HL-60 (cell line): ENCODE results near the gene SNX18.
"Not testable (repeated sequence)": the region's sequence is repeated elsewhere in the genome, so short reads cannot be mapped to it uniquely, and the experiment has no call there.

Source experiments
- DNase-seq, 2 experiments: peaks; one replicate each; pipeline ENCODE4 v3.0.0-alpha.2; 2010 to 2020; ENCODE audit warnings: low read depth in 1 of 2, low spot score in 1 of 2
- H3K27ac ChIP-seq: fragments of 250-450 bp; sonication (Bioruptor Pico); replicated peaks from 2 replicates; pipeline ENCODE4 v1.5.1; 2020; ENCODE audit warnings: mild to moderate bottlenecking, moderate library complexity
- H3K27me3 ChIP-seq: fragments of 250-450 bp; sonication (Bioruptor Pico); 2 replicates; pipeline ENCODE4 v1.5.1; 2021; ENCODE audit warnings: mild to moderate bottlenecking, moderate library complexity; ENCODE audit not compliant: insufficient read depth, poor library complexity, severe bottlenecking
- H3K4me3 ChIP-seq: replicated peaks from 2 replicates; pipeline ENCODE4 v1.5.1; 2011; ENCODE audit warnings: mild to moderate bottlenecking, control low read depth, low read length; ENCODE audit not compliant: insufficient read depth
- GABPA ChIP-seq: IDR thresholded peaks from 2 replicates; pipeline ENCODE4 v1.6.1; 2012; ENCODE audit warnings: low read depth
- POLR2AphosphoS5 ChIP-seq: IDR thresholded peaks from 2 replicates; pipeline ENCODE4 v1.6.1; 2012; ENCODE audit warnings: low read depth
- REST ChIP-seq: IDR thresholded peaks from 2 replicates; pipeline ENCODE4 v1.6.1; 2012; ENCODE audit warnings: low read depth; ENCODE audit not compliant: insufficient replicate concordance
- SPI1 ChIP-seq: IDR thresholded peaks from 2 replicates; pipeline ENCODE4 v1.6.1; 2012; ENCODE audit warnings: low read depth, mild to moderate bottlenecking, borderline replicate concordance
- TF ChIP-seq, protein P1 (sequence below): IDR thresholded peaks from one replicate; pipeline ENCODE4 v1.5.1; 2011; ENCODE audit warnings: low read length, control low read depth, inconsistent platforms; ENCODE audit not compliant: insufficient read depth

Gene SNX18

GRCh38 chr5:54533541-54534190, 16.1 kb downstream of the SNX18 start:
- Histone ChIP-seq H3K27me3 (no peaks in the 10 kb centered on the region), H3K27ac (no peak overlapping the region), H3K4me3 (no peak overlapping the region)
- no peak for DNase-seq
- no peak for TF ChIP-seq GABPA
- TF ChIP-seq, protein P1, sequence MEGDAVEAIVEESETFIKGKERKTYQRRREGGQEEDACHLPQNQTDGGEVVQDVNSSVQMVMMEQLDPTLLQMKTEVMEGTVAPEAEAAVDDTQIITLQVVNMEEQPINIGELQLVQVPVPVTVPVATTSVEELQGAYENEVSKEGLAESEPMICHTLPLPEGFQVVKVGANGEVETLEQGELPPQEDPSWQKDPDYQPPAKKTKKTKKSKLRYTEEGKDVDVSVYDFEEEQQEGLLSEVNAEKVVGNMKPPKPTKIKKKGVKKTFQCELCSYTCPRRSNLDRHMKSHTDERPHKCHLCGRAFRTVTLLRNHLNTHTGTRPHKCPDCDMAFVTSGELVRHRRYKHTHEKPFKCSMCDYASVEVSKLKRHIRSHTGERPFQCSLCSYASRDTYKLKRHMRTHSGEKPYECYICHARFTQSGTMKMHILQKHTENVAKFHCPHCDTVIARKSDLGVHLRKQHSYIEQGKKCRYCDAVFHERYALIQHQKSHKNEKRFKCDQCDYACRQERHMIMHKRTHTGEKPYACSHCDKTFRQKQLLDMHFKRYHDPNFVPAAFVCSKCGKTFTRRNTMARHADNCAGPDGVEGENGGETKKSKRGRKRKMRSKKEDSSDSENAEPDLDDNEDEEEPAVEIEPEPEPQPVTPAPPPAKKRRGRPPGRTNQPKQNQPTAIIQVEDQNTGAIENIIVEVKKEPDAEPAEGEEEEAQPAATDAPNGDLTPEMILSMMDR: no peak
- no peak for TF ChIP-seq REST

DNA sequence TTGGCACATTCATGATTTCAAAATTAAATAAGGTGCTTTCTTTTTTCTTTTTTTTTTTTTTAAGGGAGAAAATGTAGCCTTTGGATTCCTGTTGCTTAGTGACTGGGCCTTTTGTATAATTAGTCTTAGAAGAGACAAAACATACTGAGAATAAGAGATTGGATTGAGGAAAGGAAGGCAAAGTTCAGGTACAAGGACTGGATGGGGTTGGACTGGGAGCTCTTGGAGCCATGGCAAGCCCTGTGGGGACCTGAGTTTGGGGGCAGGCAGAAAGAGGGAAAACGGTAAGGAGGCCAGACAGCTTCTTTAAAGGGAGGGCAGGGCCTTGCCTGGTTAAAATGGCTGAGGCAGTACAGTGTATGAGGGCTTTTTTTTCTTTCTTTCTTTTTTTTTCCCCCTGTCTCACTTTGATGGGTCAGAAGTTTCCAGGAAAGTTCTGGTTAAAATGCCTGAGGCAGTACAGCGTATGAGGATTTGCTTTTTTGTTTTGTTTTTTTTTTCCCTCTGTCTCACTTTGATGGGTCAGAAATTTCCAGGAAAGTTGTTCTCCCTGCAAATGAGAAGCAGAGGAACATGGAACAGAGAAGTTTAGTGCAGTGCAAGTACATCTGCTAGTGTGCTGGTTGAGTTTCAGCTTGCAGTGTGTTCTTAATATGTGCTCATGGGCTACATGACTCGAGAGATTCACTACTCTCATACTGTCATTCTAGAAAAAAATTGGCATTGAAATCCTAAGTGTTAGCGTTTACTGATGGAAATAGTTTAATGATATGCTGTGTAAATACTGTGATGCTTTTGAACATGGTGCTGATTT, 16.8 kb downstream of the SNX18 start:
- no peak overlapping the region for H3K4me3 ChIP-seq
- no peak for DNase-seq
- TF ChIP-seq GABPA: no peak
- no peak for TF ChIP-seq SPI1
- TF ChIP-seq POLR2AphosphoS5: no peak
- TF ChIP-seq REST: no peak
- no peaks in the 10 kb centered on the region for H3K27me3 ChIP-seq
- no peak overlapping the region for H3K27ac ChIP-seq

GRCh38 chr5:54535149-54535844, 17.7 kb downstream of the SNX18 start:
- no peak overlapping the region for H3K27ac ChIP-seq
- no peak for DNase-seq
- TF ChIP-seq, protein P1: no peak
- TF ChIP-seq GABPA: no peak
- H3K27me3 ChIP-seq: no peaks in the 10 kb centered on the region
- no peak overlapping the region for H3K4me3 ChIP-seq

DNA sequence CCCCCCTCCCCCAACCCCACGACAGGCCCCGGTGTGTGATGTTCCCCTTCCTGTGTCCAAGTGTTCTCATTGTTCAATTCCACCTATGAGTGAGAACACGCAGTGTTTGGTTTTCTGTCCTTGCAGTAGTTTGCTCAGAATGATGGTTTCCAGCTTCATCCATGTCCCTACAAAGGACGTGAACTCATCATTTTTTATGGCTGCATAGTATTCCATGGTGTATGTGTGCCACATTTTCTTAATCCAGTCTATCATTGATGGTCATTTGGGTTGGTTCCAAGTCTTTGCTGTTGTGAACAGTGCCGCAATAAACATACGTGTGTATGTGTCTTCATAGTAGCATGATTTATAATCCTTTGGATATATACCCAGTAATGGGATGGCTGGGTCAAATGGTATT, 18.8 kb downstream of the SNX18 start:
- not testable (repeated sequence) for DNase-seq, H3K27ac ChIP-seq, H3K27me3 ChIP-seq, H3K4me3 ChIP-seq

DNA sequence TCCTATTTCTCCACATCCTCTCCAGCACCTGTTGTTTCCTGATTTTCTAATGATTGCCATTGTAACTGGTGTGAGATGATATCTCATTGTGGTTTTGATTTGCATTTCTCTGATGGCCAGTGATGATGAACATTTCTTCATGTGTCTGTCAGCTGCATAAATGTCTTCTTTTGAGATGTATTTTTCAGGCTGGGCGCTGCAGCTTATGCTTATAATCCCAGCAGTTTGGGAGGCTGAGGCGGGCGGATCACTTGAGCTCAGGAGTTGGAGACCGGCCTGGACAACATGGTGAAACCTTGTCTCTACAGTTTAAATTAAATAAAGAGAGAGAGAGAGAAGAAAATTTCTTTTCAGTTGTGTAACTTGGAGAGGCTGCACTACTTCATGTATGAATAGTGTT, 19.3 kb downstream of the SNX18 start:
- not testable (repeated sequence) for H3K27ac ChIP-seq

More for the DNA sequence above, 19.3 kb downstream of the SNX18 start:
- H3K27me3 ChIP-seq, DNase-seq, H3K4me3 ChIP-seq: not testable (repeated sequence)
